ENCODE measurements around the gene ERVK3-1.

DNA sequence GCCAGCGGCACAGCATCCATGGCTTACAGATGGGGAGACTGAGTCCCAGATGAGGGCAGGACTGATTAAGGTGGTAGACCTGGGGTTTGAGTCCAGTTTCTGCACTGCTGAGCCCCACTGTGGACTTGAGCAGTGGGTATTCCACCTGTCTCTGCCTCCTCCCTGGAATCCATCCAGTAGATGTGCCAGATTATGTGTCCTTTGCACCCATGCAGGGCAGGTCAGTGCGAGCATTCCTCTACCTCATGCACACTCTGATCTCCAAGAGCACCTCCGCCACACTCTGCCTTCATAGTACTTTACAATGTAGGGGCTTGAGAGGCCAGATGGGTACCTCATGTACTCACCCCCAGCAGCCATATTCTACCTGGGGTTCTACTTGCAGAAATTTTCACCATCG, 31.6 kb downstream of the ERVK3-1 start:
- TF ChIP-seq EZH2 (IDR thresholded peaks at IDR 0.05; ENCODE audit: insufficient read depth, low read length), result no peak
- no peak for TF ChIP-seq CTCF (IDR thresholded peaks at IDR 0.05; ENCODE audit: insufficient read depth, low read depth, low read length)

Measured in astrocyte (in vitro differentiated cells and primary cell).